Measurements from ENCODE around the gene GTSE1. TPM values are rescaled to one million over a fixed set of nuclear protein-coding genes. Genes with fewer than 3 reads are reported as not detected.

The GTSE1 gene
- total RNA-seq, 2 experiments from 2014 or later, result 39.4 to 41.4 TPM

DNA sequence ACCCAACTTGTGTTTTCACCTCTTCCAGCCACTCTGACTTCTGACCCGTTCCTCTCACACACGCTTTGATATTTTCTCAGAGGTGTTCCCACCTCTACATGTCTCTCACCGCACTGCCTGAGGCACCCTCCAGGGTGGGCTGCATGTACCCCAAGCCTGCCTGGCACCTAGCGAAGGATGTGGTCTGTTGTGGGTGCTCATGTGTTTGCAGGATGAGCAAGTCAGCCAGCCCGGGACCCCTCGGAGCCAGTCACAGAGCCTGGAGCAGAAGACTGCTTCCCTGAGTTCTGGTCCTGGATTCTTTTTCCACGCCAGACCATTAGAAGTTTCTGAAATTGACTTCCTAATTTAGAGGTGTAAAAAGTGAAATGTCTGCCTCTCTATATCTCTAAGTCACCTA is 3.8 kb downstream of the GTSE1 start:
- no peaks in the 10 kb centered on the region for H3K9me3 Mint-ChIP-seq
- DNase-seq (no peak), ATAC-seq (no peak)
- ChIA-PET POLR2A (no interaction called here), CTCF (interaction anchor here (2.1 kb wide), 1 partner anchor 178 kb away, joined by 6 read pairs; no protein-coding TSS in a partner anchor)
- peaks cover 37% of the 10 kb centered on the region for H3K36me3 Mint-ChIP-seq (ENCODE audit: low read depth)
- H3K27me3 Mint-ChIP-seq, result peaks cover 4% of the 10 kb centered on the region
- no peak overlapping the region for H3K4me3 Mint-ChIP-seq
- TF ChIP-seq, protein P1, sequence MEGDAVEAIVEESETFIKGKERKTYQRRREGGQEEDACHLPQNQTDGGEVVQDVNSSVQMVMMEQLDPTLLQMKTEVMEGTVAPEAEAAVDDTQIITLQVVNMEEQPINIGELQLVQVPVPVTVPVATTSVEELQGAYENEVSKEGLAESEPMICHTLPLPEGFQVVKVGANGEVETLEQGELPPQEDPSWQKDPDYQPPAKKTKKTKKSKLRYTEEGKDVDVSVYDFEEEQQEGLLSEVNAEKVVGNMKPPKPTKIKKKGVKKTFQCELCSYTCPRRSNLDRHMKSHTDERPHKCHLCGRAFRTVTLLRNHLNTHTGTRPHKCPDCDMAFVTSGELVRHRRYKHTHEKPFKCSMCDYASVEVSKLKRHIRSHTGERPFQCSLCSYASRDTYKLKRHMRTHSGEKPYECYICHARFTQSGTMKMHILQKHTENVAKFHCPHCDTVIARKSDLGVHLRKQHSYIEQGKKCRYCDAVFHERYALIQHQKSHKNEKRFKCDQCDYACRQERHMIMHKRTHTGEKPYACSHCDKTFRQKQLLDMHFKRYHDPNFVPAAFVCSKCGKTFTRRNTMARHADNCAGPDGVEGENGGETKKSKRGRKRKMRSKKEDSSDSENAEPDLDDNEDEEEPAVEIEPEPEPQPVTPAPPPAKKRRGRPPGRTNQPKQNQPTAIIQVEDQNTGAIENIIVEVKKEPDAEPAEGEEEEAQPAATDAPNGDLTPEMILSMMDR (IDR thresholded peaks at IDR 0.05), result no peak
- no peak overlapping the region for H3K27ac Mint-ChIP-seq
- intact Hi-C loops (cut with micrococcal nuclease), result no loop called here
- H3K4me1 Mint-ChIP-seq (ENCODE audit: low read depth), result peaks cover 18% of the 10 kb centered on the region

DNA sequence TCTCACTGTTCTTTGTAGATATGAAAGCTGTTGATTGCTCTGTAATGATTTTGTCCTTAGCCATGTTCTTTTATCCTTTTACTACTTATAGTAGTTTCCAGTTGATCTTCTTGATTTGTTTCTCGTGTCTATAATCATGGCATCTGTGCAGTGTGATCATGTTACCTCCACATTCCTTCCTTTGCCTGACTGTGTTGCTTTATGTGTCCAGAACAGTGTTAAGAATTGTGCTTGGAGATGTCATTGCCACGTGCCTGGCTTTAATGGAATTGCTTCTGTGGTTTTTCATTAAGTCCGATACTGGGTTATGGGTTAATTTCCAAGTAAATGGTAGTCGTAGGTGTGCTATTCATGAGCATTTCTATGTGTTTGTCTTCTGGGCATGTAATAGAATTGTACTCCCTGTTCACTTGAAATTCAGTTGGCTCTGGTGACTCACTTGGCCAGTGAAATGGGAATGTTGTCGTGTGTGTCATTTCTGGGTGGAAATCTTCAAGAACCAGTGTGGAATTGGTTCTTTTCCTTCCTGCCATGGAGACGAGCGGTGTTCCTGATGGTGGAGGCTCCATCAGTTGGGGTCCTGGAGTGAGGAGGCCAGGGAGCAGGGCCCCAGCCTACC is 6.8 kb downstream of the GTSE1 start:
- Mint-ChIP-seq H3K4me3 (no peak overlapping the region), H3K9me3 (no peaks in the 10 kb centered on the region), H3K4me1 (ENCODE audit: low read depth) (peaks cover 15% of the 10 kb centered on the region), H3K36me3 (ENCODE audit: low read depth) (peaks cover 36% of the 10 kb centered on the region), H3K27ac (no peak overlapping the region), H3K27me3 (peaks cover 4% of the 10 kb centered on the region)
- POLR2A ChIA-PET, result no interaction called here
- intact Hi-C loops (cut with micrococcal nuclease), result no loop called here
- CTCF ChIA-PET, result interaction anchor here (0.9 kb wide), 1 partner anchor 9 kb away, joined by 3 read pairs; no protein-coding TSS in a partner anchor
- ATAC-seq (no peak), DNase-seq (no peak)
- TF ChIP-seq, protein P1 (IDR thresholded peaks at IDR 0.05), result no peak

DNA sequence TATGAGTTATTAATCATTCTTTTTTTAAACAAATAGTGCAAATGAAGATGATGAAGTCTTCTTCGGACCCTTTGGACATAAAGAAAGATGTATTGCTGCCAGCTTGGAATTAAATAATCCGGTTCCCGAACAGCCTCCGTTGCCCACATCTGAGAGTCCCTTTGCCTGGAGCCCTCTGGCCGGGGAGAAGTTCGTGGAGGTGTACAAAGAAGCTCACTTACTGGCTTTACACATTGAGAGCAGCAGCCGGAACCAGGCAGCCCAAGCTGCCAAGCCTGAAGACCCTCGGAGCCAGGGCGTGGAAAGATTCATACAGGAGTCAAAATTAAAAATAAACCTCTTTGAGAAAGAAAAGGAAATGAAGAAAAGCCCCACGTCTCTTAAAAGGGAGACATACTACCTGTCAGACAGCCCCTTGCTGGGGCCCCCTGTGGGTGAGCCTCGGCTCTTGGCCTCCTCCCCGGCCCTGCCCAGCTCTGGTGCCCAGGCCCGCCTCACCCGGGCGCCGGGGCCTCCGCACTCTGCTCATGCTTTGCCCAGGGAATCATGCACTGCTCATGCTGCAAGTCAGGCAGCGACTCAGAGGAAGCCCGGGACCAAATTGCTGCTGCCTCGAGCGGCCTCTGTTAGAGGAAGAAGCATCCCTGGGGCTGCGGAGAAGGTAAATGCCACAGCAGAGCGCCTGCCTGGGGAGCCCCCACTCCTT is 11.8 kb downstream of the GTSE1 start:
- H3K27ac Mint-ChIP-seq, result no peak overlapping the region
- intact Hi-C loops (cut with micrococcal nuclease), result no loop called here
- no peaks in the 10 kb centered on the region for H3K9me3 Mint-ChIP-seq
- peaks cover 11% of the 10 kb centered on the region for H3K4me1 Mint-ChIP-seq (ENCODE audit: low read depth)
- ATAC-seq (no peak), DNase-seq (no peak)
- TF ChIP-seq, protein P1 (IDR thresholded peaks at IDR 0.05), result no peak
- H3K27me3 Mint-ChIP-seq, result no peaks in the 10 kb centered on the region
- ChIA-PET POLR2A (interaction anchor here (0.9 kb wide), 1 partner anchor 12 kb away, joined by 3 read pairs; the partner anchor contains the start of gene GTSE1), CTCF (interaction anchor here (0.8 kb wide), 1 partner anchor 302 kb away, joined by 3 read pairs; no protein-coding TSS in a partner anchor)
- H3K36me3 Mint-ChIP-seq (ENCODE audit: low read depth), result peaks cover 24% of the 10 kb centered on the region
- no peak overlapping the region for H3K4me3 Mint-ChIP-seq

DNA sequence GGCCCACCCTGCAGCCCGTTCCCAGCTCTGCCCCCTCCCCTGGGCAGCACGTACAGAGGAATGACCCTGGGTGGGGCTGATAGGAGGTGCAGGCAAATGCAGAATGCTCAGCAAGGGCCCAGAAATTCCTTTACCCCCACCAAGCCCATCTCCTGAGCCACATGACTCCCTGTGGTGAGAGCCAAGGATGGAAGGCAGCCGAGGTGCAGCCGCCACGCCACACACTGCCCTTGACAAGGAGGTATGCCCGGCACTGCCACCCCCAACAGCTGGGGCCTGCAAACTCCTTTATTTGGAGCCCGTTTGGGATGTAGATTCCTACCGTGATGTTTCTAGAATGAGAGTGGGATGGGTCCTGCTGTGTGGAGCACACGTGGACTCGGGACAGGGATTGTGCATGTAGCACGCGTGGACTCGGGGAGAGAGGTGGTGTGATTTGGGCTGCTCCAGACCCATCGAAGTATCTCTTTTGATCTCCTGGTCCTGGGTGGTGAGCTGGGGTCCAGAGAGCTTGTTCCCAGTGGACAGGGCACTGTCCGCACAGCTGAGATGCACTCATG is 12.9 kb downstream of the GTSE1 start:
- POLR2A ChIA-PET, result interaction anchor here (0.9 kb wide), 1 partner anchor 13 kb away, joined by 3 read pairs; the partner anchor contains the start of gene GTSE1
- H3K36me3 Mint-ChIP-seq (ENCODE audit: low read depth), result peaks cover 28% of the 10 kb centered on the region
- H3K27me3 Mint-ChIP-seq, result no peaks in the 10 kb centered on the region
- DNase-seq (no peak), ATAC-seq (no peak)
- intact Hi-C loops (cut with micrococcal nuclease), result no loop called here
- CTCF ChIA-PET, result interaction anchor here (0.6 to 1.2 kb wide), 3 partner anchors 188 to 304 kb away, joined by 3 to 5 read pairs (median 3); no protein-coding TSS in a partner anchor
- H3K27ac Mint-ChIP-seq, result no peak overlapping the region
- H3K9me3 Mint-ChIP-seq, result no peaks in the 10 kb centered on the region
- H3K4me1 Mint-ChIP-seq (ENCODE audit: low read depth), result peaks cover 9% of the 10 kb centered on the region
- TF ChIP-seq, protein P1 (IDR thresholded peaks at IDR 0.05), result no peak
- H3K4me3 Mint-ChIP-seq, result no peak overlapping the region

All from activated CD8-positive, alpha-beta T cell treated with anti-CD3 and anti-CD28 coated beads for 36 hours (primary cell).